HG03135 (cell line): ENCODE measurements around the gene HES1.
"Not testable (repeated sequence)": the region's sequence is repeated elsewhere in the genome, so short reads cannot be mapped to it uniquely, and the experiment has no call there.

Source experiments
- ATAC-seq: cut with Tn5 transposase; IDR thresholded peaks from one replicate; pipeline ENCODE4 v1.9.1; 2021; ENCODE audit warnings: mild to moderate bottlenecking, moderate library complexity; ENCODE audit not compliant: unreplicated experiment

HES1 gene

GRCh38 chr3:194139814-194140391, 4.0 kb downstream of the HES1 start:
- no peak for ATAC-seq

- no peak for ATAC-seq
Observed at GRCh38 chr3:194140520-194141414, 4.8 kb downstream of the HES1 start.

GRCh38 chr3:194141415-194142155, 5.6 kb downstream of the HES1 start:
- ATAC-seq, result peak; percentile 45

DNA sequence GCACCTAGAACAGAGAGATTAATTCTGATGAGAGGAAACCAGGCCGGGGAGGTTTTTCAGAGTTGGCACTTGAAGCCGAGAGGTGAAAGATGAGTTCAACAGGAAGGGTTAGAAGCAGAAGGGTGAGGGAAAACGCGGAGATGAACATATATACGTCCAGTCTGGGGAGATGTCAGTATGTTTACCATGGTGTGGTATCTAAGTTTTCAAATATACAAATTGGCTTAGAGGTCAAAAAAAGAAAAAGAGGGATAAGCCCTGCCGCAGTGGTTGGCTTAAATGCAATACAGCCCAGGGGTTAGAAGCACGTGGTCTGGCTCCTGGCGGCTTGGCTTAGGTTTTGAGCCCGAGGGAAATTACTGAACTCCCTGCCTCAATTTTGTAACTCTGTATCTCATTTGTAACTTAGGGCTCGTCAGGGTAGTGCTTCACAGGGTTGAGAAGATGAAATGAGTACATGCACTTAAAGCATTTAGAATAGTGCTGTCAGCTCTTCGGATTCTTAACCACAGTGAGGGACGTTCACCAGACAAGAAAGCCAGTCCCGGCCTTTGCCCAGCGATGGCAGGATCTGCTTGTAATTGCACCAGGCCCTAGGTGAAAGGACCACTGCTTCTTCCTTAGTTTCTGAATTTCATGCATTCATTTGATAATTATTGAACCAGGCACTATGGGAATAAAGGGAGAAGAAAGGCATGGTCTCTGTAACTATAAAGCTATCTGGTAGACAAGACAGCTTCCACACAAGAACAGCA, 6.4 kb downstream of the HES1 start:
- ATAC-seq, result no peak

DNA sequence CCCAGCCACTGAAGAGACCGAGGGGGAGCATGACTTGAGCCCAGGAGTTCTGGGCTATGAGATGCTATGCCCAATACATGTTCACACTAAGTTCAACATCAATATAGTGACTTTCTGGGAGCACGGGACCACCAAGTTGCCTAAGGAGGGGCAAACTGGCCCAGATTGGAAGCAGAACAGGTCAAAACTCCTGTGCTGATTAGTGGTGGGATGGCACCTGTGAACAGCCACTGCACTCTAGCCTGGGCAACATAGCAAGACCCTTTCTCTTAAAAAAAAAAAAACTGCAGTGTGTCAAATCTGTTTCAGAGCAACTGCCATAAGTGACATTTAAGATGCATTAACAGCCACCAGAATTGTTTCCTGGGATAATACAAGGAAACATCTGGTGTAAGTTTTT, 9.8 kb downstream of the HES1 start:
- ATAC-seq, result no peak

DNA sequence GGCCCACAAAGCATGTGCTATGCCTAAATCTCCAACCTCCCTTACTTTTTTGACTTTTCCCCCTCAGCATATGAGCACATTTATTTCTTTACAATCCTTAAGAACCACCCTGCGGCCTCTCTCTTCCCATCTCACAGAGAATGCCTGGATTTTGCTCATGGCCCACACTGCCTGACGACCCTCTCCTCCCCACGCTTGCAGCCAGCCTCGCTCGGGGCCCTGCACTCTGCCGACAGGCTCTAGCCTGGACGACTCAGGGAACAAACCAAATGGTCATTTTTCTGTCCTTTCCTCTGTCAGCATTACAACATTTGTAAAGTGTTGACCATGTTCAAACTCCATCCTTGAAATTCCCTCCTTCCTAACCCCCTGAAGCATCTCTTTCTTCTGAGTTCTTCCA, 11.7 kb downstream of the HES1 start:
- ATAC-seq, result no peak

DNA sequence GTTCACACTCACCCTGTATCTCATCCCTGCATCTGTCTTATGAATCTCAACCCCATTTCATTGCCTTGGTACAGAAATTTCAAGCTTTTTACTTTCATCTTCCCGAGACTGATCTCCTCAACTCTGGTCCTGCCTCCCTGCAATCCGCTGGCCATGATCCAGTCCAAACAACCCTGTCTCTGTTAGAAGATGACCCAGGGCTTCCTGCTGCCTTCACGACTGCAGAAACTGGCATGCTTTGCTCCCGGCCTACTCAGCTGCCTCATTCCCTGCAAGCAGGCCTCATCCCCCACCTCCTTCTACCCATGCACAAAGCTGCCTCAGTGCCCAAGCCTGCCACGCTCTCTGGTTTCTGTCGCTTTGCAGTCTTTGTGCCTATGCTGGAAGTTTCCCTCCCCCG, 12.4 kb downstream of the HES1 start:
- no peak for ATAC-seq

- ATAC-seq, result no peak
Observed at GRCh38 chr3:194150252-194150934, 14.4 kb downstream of the HES1 start.

DNA sequence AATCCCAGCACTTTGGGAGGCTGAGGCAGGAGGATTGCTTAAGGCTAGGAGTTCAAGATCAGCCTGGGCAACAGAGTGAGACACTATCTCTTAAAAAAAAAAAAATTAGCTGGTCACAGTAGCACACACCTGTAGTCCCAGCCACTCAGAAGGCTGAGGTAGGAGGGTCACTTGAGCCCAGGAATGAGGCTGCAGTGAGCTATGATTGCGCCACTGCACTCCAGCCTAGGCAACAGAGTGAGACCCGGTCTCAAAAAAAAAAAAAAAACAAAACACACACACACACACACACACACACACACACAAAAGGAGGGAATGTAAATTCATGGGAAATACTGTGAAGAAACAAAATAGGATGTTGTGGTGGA, 15.0 kb downstream of the HES1 start:
- ATAC-seq, result not testable (repeated sequence)

GRCh38 chr3:194154346-194154745, 18.4 kb downstream of the HES1 start:
- no peak for ATAC-seq

GRCh38 chr3:194156095-194156494, 20.1 kb downstream of the HES1 start:
- ATAC-seq, result no peak

DNA sequence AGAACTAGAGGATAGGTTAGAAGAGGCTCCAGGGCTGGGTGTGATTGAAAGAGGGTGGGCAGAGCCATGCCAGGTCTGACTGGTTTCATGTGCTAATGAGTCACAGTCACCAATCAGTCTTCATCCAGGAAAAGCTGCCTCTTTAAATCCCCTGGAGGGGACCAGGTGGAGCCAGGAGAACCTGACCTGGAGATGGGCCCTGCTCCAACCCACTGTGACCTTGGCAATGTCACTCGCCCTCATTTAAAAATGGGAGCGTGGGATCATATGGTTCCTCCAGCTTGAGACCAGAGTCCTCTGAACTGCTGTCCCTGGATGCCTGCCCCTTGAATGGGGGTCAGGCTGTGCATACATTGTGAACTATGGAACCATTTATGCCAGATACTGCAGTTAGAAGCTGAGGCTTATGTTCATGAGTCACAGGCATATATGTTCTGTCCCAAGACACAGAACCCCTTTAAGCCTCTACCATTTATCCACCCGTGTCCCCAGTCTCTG, 23.0 kb downstream of the HES1 start:
- no peak for ATAC-seq

DNA sequence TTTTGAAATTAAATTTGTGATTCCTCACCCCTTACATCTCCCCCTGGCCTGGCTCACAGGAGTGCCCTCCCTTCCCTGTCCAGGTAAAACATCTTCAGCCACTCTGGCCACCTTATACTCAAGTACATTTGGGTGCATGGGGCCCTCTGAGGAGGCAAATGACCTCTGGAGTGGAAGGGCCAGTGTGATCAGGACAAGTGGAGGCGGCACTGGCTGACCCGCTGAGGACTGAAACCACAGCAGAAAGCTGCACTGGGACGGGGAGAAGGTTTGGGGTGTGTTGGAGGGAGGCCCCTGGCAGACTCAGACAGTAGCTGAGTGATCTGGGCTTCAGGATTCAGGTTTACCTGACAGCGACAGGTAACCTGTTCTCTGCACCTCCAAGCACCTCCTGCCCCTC, 24.2 kb downstream of the HES1 start:
- ATAC-seq, result no peak

- no peak for ATAC-seq
Observed at GRCh38 chr3:194161131-194162045, 25.4 kb downstream of the HES1 start.

DNA sequence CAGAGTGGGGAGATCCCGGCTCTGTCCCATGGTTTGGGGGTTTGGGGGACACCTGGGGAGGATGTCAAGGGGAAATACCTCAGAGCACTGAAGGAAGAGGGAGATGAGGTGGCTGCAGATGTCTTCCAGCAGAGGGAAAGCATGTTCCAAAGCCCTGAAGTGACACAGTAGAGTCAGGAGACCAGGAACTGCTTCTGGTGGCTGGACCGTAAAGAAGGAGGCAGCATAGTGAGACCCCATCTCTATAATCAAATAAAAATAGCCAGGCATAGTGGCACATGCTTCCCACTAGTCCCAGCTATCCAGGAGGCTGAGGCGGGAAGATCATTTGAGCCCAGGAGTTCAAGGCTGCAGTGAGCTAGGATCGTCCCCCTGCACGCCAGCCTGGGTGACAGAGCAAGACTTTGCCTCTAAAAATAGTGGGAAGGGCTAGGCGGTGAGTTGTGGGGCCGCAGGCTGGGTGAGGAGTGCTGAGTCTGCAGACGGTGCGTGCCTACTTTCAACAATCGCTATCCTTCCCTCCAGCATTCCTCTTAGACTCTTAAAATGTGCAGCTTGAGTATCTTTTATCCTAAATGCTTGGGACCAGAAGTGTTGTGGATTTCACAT, 26.2 kb downstream of the HES1 start:
- ATAC-seq, result no peak

- no peak for ATAC-seq
Observed at GRCh38 chr3:194162817-194163584, 27.1 kb downstream of the HES1 start.

DNA sequence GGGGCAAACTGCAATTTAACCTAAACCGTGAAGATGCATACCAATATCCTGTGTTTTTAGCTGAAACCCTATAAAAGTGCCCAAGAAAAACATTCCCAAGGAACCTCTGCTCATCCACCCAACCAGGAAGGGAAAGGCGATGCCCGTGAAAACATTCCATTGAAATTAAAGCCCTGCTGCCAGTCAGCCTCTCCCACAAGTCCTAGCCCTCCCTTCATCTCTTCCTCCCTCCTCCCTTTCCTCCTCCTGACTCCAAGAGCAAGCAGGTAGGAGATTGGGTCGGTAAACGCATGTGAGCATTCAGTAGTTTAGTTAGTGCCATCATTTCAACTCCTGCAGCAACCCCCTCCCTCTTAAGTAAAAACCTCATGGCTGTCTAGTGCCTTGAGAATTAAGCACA, 27.7 kb downstream of the HES1 start:
- ATAC-seq, result no peak

DNA sequence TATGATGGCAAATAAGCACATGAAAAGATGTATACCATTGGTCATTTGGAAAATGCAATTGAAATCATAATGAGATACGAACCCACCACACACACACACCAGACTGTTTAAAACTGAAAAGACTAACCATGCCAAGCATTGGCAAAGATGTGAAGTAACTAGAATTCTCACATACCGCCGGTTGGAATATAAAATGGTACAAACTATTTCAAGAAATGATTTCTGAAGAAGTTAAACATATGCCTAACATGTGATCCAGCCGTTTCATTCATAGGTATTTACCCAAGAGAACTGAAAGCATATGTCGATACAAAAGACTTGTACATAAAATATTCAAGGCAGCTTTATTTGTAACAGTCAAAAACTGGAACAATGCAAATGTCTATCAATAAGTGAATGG, 28.9 kb downstream of the HES1 start:
- ATAC-seq, result no peak
